OCI-LY7 (cell line): ENCODE data around the gene ALKBH3. TPM values are rescaled to one million over a fixed set of nuclear protein-coding genes. Genes with fewer than 3 reads are reported as not detected.

Experiments used
- BruUV-seq: library from RNA; stranded (reverse); fragments of 400-500 nt; replicated peaks from 2 replicates; lab custom pipeline; 2021; lab: Mats Ljungman, UMichigan
- CTCF ChIA-PET: fragments of 300-600 bp; sonication (Branson Sonifier 250); formaldehyde crosslinking; loops from one replicate; lab custom pipeline; 2022; ENCODE audit warnings: antibody characterized with exemption; ENCODE audit not compliant: unreplicated experiment; lab: Charles Lee
- POLR2A ChIA-PET: fragments of 300-600 bp; sonication (Branson Sonifier 250); formaldehyde crosslinking; loops from one replicate; lab custom pipeline; 2022; ENCODE audit warnings: antibody characterized with exemption; lab: Charles Lee
- DNase-seq: peaks from one replicate; pipeline ENCODE4 v3.0.0-alpha.2; 2015; ENCODE audit warnings: low spot score
- H2AFZ ChIP-seq: fragments of 200-600 bp; sonication (generic), shearing (Covaris generic); 2 replicates; pipeline ENCODE4 v1.6.1; 2014; ENCODE audit warnings: mild to moderate bottlenecking, antibody characterized with exemption, low read length, moderate library complexity
- H3K27ac ChIP-seq: fragments of 200-600 bp; sonication (generic); 2 replicates; pipeline ENCODE4 v1.5.1; 2014; ENCODE audit warnings: mixed run types, low read depth, mild to moderate bottlenecking, moderate library complexity, low read length, inconsistent platforms; ENCODE audit not compliant: poor library complexity, severe bottlenecking
- H3K36me3 ChIP-seq: fragments of 200-600 bp; sonication (generic); 2 replicates; pipeline ENCODE4 v1.6.1; 2014; ENCODE audit warnings: mild to moderate bottlenecking, antibody characterized with exemption, low read length, moderate library complexity, mixed read lengths; ENCODE audit not compliant: insufficient read depth
- H3K4me1 ChIP-seq: fragments of 200-600 bp; sonication (generic); 2 replicates; pipeline ENCODE4 v1.5.1; 2014; ENCODE audit warnings: mild to moderate bottlenecking, low read length; ENCODE audit not compliant: insufficient read depth, poor library complexity, severe bottlenecking
- H3K4me2 ChIP-seq: fragments of 200-600 bp; sonication (generic); 2 replicates; pipeline ENCODE4 v1.6.1; 2014; ENCODE audit warnings: mild to moderate bottlenecking, low read length
- H3K4me3 ChIP-seq: fragments of 200-600 bp; sonication (generic); 2 replicates; pipeline ENCODE4 v1.5.1; 2014; ENCODE audit warnings: mild to moderate bottlenecking, low read depth, low read length; ENCODE audit not compliant: poor library complexity, severe bottlenecking
- H3K79me2 ChIP-seq: fragments of 200-600 bp; sonication (generic); 2 replicates; pipeline ENCODE4 v1.6.1; 2016; ENCODE audit warnings: low read depth, mild to moderate bottlenecking, low read length, moderate library complexity, mixed read lengths; ENCODE audit not compliant: insufficient read depth
- H3K9me2 ChIP-seq: fragments of 200-600 bp; sonication (generic); 2 replicates; pipeline ENCODE4 v1.6.1; 2016; ENCODE audit warnings: mild to moderate bottlenecking, low read length, mixed read lengths; ENCODE audit not compliant: insufficient read depth
- H3K9me3 ChIP-seq: fragments of 200-600 bp; sonication (generic); 2 replicates; pipeline ENCODE4 v1.6.1; 2014; ENCODE audit warnings: mild to moderate bottlenecking, mixed run types, low read length, mixed read lengths
- H4K20me1 ChIP-seq: fragments of 200-600 bp; sonication (generic); 2 replicates; pipeline ENCODE4 v1.6.1; 2014; ENCODE audit warnings: mild to moderate bottlenecking, antibody characterized with exemption, low read length, moderate library complexity, mixed read lengths; ENCODE audit not compliant: insufficient read depth
- EZH2phosphoT487 ChIP-seq: fragments of 200-600 bp; sonication (generic); IDR thresholded peaks from 2 replicates; pipeline ENCODE4 v1.6.1; 2018; ENCODE audit warnings: low read depth, borderline replicate concordance, mild to moderate bottlenecking, mixed run types, antibody characterized with exemption, low read length, moderate library complexity, mixed read lengths
- intact Hi-C: fragments of 100-400 bp; cut with micrococcal nuclease; formaldehyde crosslinking; loops from one replicate; pipeline ENCODE4 v1.10.0; 2022; ENCODE audit not compliant: unreplicated experiment
- total RNA-seq, 2 experiments: library from RNA; depleted of rRNA in 1 of 2; stranded (reverse); fragments of >200 nt in 1 of 2; shearing (Covaris generic) in 1 of 2; gene quantifications; 2 replicates each; pipeline ENCODE4 v1.2.3, GENCODE V29; 2014 to 2022
- TF ChIP-seq, protein P1 (sequence below): fragments of 200-600 bp; sonication (generic); conservative IDR thresholded peaks from 2 replicates; pipeline ENCODE4 v1.5.1; 2014; ENCODE audit warnings: mild to moderate bottlenecking, antibody characterized with exemption, low read length, moderate library complexity, mixed read lengths

Gene ALKBH3
- total RNA-seq, 2 experiments from 2014 or later, result not detected

- intact Hi-C loops, result no loop called here
- ChIA-PET POLR2A (interaction anchor here (0.6 kb wide), 1 partner anchor 327 kb away, joined by 3 read pairs; no protein-coding TSS in a partner anchor), CTCF (no interaction called here)
- Histone ChIP-seq H2AFZ (no peak overlapping the region), H3K9me2 (no peaks in the 10 kb centered on the region), H3K79me2 (no peaks in the 10 kb centered on the region), H4K20me1 (no peaks in the 10 kb centered on the region), H3K9me3 (no peaks in the 10 kb centered on the region), H3K4me1 (no peaks in the 10 kb centered on the region), H3K27ac (no peak overlapping the region), H3K4me2 (no peak overlapping the region), H3K36me3 (no peaks in the 10 kb centered on the region), H3K4me3 (no peak overlapping the region)
- TF ChIP-seq EZH2phosphoT487, result no peak
- TF ChIP-seq, protein P1, sequence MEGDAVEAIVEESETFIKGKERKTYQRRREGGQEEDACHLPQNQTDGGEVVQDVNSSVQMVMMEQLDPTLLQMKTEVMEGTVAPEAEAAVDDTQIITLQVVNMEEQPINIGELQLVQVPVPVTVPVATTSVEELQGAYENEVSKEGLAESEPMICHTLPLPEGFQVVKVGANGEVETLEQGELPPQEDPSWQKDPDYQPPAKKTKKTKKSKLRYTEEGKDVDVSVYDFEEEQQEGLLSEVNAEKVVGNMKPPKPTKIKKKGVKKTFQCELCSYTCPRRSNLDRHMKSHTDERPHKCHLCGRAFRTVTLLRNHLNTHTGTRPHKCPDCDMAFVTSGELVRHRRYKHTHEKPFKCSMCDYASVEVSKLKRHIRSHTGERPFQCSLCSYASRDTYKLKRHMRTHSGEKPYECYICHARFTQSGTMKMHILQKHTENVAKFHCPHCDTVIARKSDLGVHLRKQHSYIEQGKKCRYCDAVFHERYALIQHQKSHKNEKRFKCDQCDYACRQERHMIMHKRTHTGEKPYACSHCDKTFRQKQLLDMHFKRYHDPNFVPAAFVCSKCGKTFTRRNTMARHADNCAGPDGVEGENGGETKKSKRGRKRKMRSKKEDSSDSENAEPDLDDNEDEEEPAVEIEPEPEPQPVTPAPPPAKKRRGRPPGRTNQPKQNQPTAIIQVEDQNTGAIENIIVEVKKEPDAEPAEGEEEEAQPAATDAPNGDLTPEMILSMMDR, result no peak
- no TSS peak for BruUV-seq
- DNase-seq, result no peak
Observed at GRCh38 chr11:43872995-43873394, 7.6 kb upstream of the ALKBH3 start.

DNA sequence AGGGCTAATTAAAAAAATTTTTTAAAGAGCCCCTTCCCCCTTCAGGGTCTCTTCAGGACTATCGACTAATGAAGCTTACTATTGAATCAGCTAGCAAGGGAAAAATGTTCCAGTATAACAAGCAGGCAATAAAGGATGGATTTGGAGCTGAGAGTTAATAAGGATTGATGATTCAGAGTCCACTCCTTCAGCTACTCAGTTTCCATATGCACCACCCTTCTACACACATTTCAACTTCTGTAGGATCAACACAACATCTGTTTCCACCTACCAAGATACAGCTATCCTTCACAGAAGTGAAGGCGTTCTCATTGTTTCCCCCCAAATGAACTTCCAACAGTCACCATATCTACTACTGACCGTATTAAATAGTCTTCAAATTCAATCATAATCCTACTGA is 6.6 kb upstream of the ALKBH3 start:
- no TSS peak for BruUV-seq
- Histone ChIP-seq H3K27ac (no peak overlapping the region), H2AFZ (no peak overlapping the region), H3K9me2 (no peaks in the 10 kb centered on the region), H3K79me2 (no peaks in the 10 kb centered on the region), H3K36me3 (no peaks in the 10 kb centered on the region), H3K4me2 (no peak overlapping the region), H4K20me1 (no peaks in the 10 kb centered on the region), H3K4me1 (no peaks in the 10 kb centered on the region), H3K9me3 (no peaks in the 10 kb centered on the region), H3K4me3 (no peak overlapping the region)
- TF ChIP-seq EZH2phosphoT487, result no peak
- TF ChIP-seq, protein P1, result no peak
- DNase-seq, result no peak
- CTCF ChIA-PET, result no interaction called here
- POLR2A ChIA-PET, result no interaction called here
- intact Hi-C loops, result no loop called here

DNA sequence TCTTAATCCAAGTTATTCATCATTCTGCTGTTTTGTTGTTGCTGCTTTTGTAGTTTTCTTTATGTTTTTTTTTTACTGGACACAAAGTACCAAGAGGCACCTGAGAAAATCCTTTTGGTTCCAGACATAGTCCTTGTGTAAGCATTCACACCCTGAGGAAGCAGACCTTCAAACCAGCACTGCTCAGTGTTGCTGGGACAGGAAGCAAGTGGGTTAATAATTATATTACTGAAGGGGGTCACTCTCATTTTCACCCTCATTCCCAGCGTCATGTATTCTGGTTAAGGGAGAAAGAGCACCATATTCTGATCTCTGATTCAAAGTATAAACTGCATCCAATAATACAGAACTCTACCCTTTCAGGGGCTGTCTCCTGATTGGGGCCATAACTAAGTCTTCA is 5.9 kb upstream of the ALKBH3 start:
- Histone ChIP-seq H4K20me1 (no peaks in the 10 kb centered on the region), H3K4me1 (no peaks in the 10 kb centered on the region), H3K79me2 (no peaks in the 10 kb centered on the region), H3K36me3 (no peaks in the 10 kb centered on the region), H3K9me3 (no peaks in the 10 kb centered on the region), H3K27ac (no peak overlapping the region), H3K4me2 (no peak overlapping the region), H2AFZ (no peak overlapping the region), H3K4me3 (no peak overlapping the region), H3K9me2 (no peaks in the 10 kb centered on the region)
- POLR2A ChIA-PET, result no interaction called here
- BruUV-seq, result no TSS peak
- DNase-seq, result no peak
- TF ChIP-seq, protein P1, result no peak
- TF ChIP-seq EZH2phosphoT487, result no peak
- intact Hi-C loops, result no loop called here
- CTCF ChIA-PET, result no interaction called here
